NCI-H524 treated with DMSO at 0.1 percent for 48 hours (cell line): ENCODE measurements around the gene ACSL3.
"Not testable (repeated sequence)": the region's sequence is repeated elsewhere in the genome, so short reads cannot be mapped to it uniquely, and the experiment has no call there.

Source experiments
- DNase-seq: peaks from one replicate; lab custom pipeline; 2025; lab: John Stamatoyannopoulos, UW

Gene ACSL3

DNA sequence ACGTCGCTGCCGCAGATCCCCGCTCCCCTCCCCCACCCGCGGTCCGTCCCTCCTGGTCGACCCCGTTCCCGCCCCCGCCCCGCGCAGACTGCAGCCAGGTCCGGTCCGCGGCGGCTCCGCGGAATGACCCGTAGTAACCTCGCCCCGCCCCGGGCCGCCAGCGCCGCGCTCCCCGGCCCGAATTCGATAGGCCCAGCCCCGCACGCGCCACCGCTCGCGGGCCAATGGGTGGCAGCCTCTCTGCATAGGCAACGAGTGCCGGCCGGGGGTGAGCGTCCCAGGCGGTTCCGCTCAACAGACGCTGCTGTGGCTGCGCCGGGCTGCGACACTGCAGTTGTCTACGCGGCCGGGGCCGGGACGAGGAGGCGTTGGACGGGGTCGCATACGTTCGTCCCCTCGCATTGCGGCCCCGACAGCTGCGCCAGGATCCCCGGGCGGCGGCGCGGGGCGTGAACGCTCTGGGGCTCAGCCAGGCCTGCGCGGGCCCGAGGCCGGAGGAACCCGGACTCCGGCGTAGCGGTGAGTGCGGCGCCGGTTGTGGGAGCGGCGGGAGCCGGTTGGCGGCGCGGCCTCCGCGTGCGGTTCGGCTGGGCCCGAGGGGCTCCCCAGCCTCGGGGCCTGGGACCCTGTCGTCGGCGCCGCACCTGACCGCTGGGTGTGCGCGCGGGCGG is at the start of gene ACSL3:
Gene ACSL3 (plus strand): TSS at position 297 of the 671 bp plus-strand sequence. CDS start 47,737 bp downstream, outside the sequence.
- DNase-seq = peak; percentile 71

GRCh38 chr2:222811828-222812227 is 49.0 kb upstream of the ACSL3 start:
- no peak for DNase-seq

- DNase-seq = no peak
Measured at GRCh38 chr2:222813177-222813843, 47.5 kb upstream of the ACSL3 start.

DNA sequence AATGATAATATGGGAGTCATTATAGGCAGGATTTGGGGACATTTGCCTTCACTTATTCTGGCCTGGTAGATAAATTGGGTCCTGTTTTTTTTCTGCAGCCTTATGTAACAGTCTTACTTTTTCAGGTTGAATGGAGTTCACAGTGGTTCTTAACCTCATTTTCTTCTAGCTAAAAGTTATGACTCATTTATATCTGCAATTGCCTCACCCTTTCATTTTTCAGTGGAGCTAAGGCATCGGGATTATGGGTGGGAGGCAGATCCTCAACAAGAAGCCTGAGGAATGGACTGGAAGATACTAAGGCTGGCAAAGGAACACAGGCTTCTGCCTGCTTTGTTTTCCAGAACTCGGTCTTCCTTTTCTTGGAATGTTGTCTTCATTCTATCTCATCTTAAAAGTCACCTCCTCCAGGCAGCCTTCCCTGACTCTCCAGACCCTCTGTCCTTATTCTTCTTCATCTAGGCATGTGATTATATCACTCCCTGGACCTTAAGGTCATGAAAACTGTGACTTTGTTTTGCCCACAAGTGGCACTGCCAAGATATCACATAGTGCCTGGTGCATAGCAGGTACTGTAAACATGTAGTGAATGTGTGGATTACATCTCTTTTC is 41.0 kb upstream of the ACSL3 start:
- no peak for DNase-seq

- DNase-seq = no peak
Measured at GRCh38 chr2:222823183-222823930, 37.5 kb upstream of the ACSL3 start.

DNA sequence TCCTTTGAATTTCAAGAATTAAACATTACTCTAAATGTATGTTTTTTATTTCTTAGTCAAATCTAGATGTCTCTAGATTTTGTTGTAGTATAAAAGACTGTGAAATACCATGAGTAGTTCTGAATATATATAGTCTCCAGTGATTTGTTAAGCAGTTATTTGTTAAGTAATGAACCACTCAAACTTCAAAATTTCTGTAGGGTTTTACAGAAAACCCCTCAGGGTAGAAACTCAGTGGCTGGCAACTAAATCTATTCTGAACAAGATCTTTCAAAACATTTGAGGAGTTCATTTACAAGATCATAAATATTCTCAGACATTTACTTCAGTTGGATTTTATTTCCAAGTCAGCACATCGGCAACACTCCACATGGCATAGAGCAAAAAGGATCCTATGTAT is 35.8 kb upstream of the ACSL3 start:
- DNase-seq = no peak

- DNase-seq = no peak
Measured at GRCh38 chr2:222827417-222827816, 33.4 kb upstream of the ACSL3 start.

DNA sequence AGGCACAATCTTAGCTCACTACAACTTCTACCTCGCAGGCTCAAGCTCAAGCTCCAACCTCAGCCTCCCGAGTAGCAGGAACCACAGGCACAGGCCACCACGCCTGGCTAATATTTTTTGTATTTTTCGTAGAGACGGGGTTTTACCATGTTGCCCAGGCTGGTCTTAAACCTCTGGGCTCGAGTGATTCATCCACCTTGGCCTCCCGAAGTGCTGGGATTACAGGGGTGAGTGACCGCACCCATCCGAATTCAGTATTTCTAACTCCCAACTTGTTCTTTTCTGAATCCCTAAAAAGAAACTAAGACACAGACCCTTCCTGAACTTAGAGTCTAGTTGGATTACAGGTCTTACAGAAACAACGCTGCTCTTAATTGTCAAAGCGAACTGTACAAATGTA is 32.3 kb upstream of the ACSL3 start:
- no peak for DNase-seq

DNA sequence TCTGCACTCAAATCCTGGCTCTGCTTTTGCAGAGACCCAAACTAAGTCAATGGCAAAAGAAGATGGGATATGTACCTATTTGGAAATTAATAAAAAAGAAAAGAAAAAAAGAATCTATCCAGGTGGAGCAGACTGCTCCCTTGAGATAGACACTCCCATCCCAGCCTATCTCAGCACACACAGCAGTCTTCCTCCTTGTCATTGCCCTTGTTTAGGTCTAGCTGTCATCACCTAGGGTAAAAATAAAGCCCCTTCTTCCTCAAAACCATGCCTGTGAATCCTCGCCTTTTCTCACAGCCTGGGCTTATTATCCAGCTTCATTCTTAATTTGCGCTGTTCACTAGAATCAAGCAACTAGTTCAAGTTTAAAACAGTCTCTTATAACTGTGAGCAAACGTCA is 30.7 kb upstream of the ACSL3 start:
- DNase-seq = no peak

DNA sequence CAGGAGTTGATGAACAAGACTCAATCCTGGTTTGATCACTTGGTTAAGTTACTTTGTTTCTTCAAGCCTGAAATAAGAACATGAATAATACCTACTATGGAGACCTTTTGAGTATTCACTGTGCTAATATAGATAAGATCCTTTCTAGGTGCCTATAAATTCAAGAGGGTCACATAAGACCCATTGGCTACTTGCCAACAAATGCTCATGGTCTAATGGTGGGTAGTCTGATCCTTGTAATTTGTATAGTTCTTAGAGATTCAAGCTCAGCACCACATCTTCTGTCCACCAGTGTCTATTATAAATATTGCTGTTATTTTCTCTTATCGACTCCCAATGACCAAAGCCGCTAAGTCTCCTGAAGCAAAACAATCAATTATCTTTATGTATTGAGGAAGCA is 27.4 kb upstream of the ACSL3 start:
- no peak for DNase-seq

DNA sequence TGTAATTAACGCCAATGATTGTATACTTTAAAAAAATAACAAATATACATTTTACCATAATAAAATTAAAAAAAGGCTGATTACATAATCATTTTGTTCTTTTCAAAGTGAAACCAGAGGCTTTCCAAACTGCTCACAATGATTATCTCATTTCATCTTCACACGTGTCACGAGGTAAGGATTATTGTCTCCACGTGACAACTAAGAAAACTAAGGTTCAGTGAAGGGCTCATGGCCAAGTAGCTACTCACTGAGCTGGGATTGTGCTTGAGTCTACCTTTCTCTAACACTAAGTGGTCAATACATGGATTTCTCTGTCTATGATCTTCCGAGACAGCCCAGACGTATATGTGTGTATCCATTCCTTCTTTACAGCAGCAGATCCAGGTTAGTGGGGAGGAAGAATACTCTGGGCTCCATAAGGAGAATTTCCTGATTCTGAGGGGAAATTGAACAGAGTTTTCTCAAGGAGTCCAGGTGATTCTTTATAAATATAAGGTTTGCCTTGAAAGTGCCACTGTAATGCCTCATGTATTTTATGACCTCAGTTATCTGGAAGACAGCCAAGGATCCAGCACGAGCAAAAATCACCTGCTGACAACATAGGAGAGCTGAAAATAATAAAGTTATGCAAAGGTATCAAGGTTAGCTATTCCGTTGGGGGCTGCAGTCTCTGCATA is 25.6 kb upstream of the ACSL3 start:
- no peak for DNase-seq

GRCh38 chr2:222835823-222836151 is 25.0 kb upstream of the ACSL3 start:
- no peak for DNase-seq

GRCh38 chr2:222837643-222838056 is 23.2 kb upstream of the ACSL3 start:
- DNase-seq = no peak

GRCh38 chr2:222840060-222840802 is 20.6 kb upstream of the ACSL3 start:
- DNase-seq = no peak

DNA sequence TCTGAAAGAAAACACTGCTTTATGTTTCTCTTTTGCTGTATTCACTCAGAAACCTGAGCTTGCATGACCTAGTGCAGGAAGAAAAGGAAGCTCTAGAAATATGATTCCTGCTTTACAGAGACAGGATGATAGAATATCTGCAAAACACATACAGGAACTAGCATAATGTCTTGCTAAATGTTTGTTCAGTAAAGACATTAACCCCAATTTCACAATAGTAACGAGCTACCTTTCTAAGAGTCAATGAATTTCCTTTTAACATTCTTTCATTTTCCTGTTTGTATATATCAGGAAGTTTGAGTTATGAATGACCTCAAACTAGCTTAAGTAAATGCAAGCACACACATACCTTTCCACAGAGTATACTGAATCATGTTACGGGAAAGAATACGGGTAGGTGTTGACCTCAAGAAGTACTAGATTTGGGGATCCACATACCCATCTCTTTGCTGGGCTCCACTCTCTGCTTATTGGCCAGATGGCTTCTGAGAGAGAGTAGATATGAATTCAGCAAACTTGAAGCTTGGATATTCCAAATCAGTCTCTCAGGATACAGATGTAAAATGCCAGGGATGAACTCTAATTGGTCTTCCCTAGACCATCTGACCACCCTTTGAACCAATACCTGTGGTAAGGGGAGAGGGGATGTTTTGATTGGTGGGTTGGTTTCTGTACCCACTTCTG is 18.2 kb upstream of the ACSL3 start:
- no peak for DNase-seq

GRCh38 chr2:222844323-222844722 is 16.5 kb upstream of the ACSL3 start:
- no peak for DNase-seq

DNA sequence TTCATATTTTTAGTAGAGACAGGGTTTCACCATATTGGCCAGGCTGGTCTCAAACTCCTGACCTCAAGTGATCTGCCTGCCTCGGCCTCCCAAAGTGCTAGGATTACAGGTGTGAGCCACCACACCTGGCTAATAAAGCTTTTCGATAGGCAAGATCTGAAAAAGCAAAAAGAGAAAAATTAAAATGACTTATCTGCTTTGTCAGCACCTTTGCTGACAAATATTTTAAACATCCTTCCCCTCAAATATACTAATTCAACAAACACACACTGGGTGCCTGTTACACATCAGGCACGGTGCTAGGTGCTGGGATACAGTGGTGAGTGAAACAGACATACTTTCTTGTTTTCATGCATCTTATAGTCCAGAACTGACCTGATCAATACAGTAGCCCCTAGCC is 15.5 kb upstream of the ACSL3 start:
- DNase-seq = not testable (repeated sequence)

GRCh38 chr2:222846003-222846402 is 14.8 kb upstream of the ACSL3 start:
- DNase-seq = no peak

GRCh38 chr2:222848031-222848430 is 12.8 kb upstream of the ACSL3 start:
- DNase-seq = not testable (repeated sequence)

DNA sequence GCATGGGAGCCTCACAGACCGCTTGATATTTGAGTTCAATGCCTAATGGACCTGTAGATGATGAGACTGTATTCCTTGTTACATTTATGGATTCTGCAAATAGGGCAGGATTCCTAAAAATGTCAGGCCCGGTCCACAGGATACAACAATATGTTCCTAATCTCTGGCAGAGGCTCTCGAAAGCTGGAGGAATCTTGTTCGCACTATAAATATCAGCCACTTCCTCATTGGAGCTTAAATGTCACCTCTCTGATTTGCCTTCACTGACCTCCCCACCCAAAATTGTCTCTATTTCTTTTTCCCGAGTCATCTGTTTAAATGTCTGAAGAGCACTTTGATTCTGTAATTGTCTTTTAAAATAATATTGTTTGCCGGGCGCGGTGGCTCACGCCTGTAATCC is 12.0 kb upstream of the ACSL3 start:
- DNase-seq = no peak
